GM23338 (cell line): ENCODE measurements around the gene CCNG1. TPM values are rescaled to one million over a fixed set of nuclear protein-coding genes. Genes with fewer than 3 reads are reported as not detected.

ENCODE experiments used
- ATAC-seq: fragments of 200-7000 bp; cut with Tn5 transposase; 3 replicates; pipeline ENCODE4 v1.9.1; 2020
- DNase-seq: peaks from one replicate; pipeline ENCODE4 v3.0.0-alpha.2; 2015; ENCODE audit warnings: low spot score
- H2AFZ ChIP-seq: fragments of 200-600 bp; sonication (generic); 2 replicates; pipeline ENCODE4 v1.8.0; 2016; ENCODE audit warnings: antibody characterized with exemption, mild to moderate bottlenecking, moderate library complexity
- H3F3A ChIP-seq: fragments of 200-600 bp; sonication (generic); replicated peaks from 2 replicates; pipeline ENCODE4 v1.8.0; 2017; ENCODE audit warnings: antibody characterized with exemption, mixed run types, low read depth
- H3K27ac ChIP-seq: fragments of 200-600 bp; sonication (generic); 2 replicates; pipeline ENCODE4 v1.6.1; 2016; ENCODE audit warnings: low read depth
- H3K27me3 ChIP-seq: fragments of 200-600 bp; sonication (generic); 2 replicates; pipeline ENCODE4 v1.8.0; 2016; ENCODE audit warnings: mild to moderate bottlenecking, mixed run types, moderate library complexity; ENCODE audit not compliant: insufficient read depth
- H3K36me3 ChIP-seq: fragments of 200-600 bp; sonication (generic); 2 replicates; pipeline ENCODE4 v1.8.0; 2016; ENCODE audit warnings: mild to moderate bottlenecking; ENCODE audit not compliant: insufficient read depth
- H3K4me1 ChIP-seq: fragments of 200-600 bp; sonication (generic); 2 replicates; pipeline ENCODE4 v1.8.0; 2016; ENCODE audit warnings: mild to moderate bottlenecking, moderate library complexity; ENCODE audit not compliant: insufficient read depth
- H3K4me2 ChIP-seq: fragments of 200-600 bp; sonication (generic); 2 replicates; pipeline ENCODE4 v1.7.1; 2017; ENCODE audit warnings: mixed run types
- H3K4me3 ChIP-seq: fragments of 200-600 bp; sonication (generic); 2 replicates; pipeline ENCODE4 v1.6.1; 2016; ENCODE audit warnings: mixed run types
- H3K79me2 ChIP-seq: fragments of 200-600 bp; sonication (generic); replicated peaks from 2 replicates; pipeline ENCODE4 v1.8.0; 2017; ENCODE audit warnings: mild to moderate bottlenecking; ENCODE audit not compliant: insufficient read depth
- H3K9me2 ChIP-seq: fragments of 200-600 bp; sonication (generic); 2 replicates; pipeline ENCODE4 v1.8.0; 2017; ENCODE audit not compliant: insufficient read depth
- H4K20me1 ChIP-seq: fragments of 200-600 bp; sonication (generic); replicated peaks from 2 replicates; pipeline ENCODE4 v1.8.0; 2017; ENCODE audit warnings: mild to moderate bottlenecking; ENCODE audit not compliant: insufficient read depth
- H3K27ac Mint-ChIP-seq: 2 replicates; pipeline ENCODE4 v1.8.0; 2020; ENCODE audit warnings: inconsistent platforms, mild to moderate bottlenecking, moderate library complexity, mixed read lengths
- H3K27me3 Mint-ChIP-seq: 3 replicates; pipeline ENCODE4 v1.8.0; 2022; ENCODE audit warnings: low read depth, mild to moderate bottlenecking, moderate library complexity, mixed read lengths, inconsistent platforms; ENCODE audit not compliant: insufficient read depth, poor library complexity
- H3K36me3 Mint-ChIP-seq: 3 replicates; pipeline ENCODE4 v1.8.0; 2021; ENCODE audit warnings: low read depth, mild to moderate bottlenecking, inconsistent platforms, moderate library complexity, mixed read lengths
- H3K4me1 Mint-ChIP-seq: 3 replicates; pipeline ENCODE4 v1.8.0; 2020; ENCODE audit warnings: mild to moderate bottlenecking, inconsistent platforms, mixed read lengths
- H3K4me3 Mint-ChIP-seq: 3 replicates; pipeline ENCODE4 v1.8.0; 2021; ENCODE audit warnings: moderate library complexity, mild to moderate bottlenecking, inconsistent platforms, mixed read lengths
- H3K9me3 Mint-ChIP-seq: 3 replicates; pipeline ENCODE4 v1.8.0; 2020; ENCODE audit warnings: moderate library complexity, mild to moderate bottlenecking, inconsistent platforms, mixed read lengths
- CREB1 ChIP-seq: fragments of 250-450 bp; sonication (Bioruptor Pico); IDR thresholded peaks from 2 replicates; pipeline ENCODE4 v1.5.0; 2020; ENCODE audit warnings: low read depth, mild to moderate bottlenecking, moderate library complexity
- CTCF ChIP-seq, 2 experiments: fragments of 200-600 bp in 1 of 2; sonication (generic) in 1 of 2; conservative IDR thresholded peaks; 2 replicates each; pipeline versions ENCODE4 v1.5.1 to v1.6.1; 2016 to 2017; ENCODE audit warnings: antibody characterized with exemption in 2 of 2, low read depth in 2 of 2, mild to moderate bottlenecking in 2 of 2, moderate library complexity in 1 of 2
- ETS1 ChIP-seq: IDR thresholded peaks from 2 replicates; pipeline ENCODE4 v1.6.1; 2016; ENCODE audit warnings: antibody characterized with exemption
- EZH2 ChIP-seq: fragments of 200-600 bp; sonication (generic); IDR thresholded peaks from one replicate; pipeline ENCODE4 v1.8.0; 2017; ENCODE audit warnings: antibody characterized with exemption, mild to moderate bottlenecking, low read depth; ENCODE audit not compliant: unreplicated experiment
- EZH2phosphoT487 ChIP-seq: fragments of 200-600 bp; sonication (generic); IDR thresholded peaks from one replicate; pipeline ENCODE4 v1.8.1; 2018; ENCODE audit warnings: antibody characterized with exemption; ENCODE audit not compliant: unreplicated experiment
- JUNB ChIP-seq: IDR thresholded peaks from one replicate; pipeline ENCODE4 v1.6.1; 2016; ENCODE audit warnings: antibody characterized with exemption; ENCODE audit not compliant: unreplicated experiment
- NANOG ChIP-seq: IDR thresholded peaks from 2 replicates; pipeline ENCODE4 v1.6.1; 2016; ENCODE audit warnings: antibody characterized with exemption, borderline replicate concordance
- POLR2AphosphoS5 ChIP-seq: IDR thresholded peaks from 2 replicates; pipeline ENCODE4 v1.6.1; 2016; ENCODE audit warnings: antibody characterized with exemption, low read depth
- REST ChIP-seq: IDR thresholded peaks from one replicate; pipeline ENCODE4 v1.6.1; 2018; ENCODE audit warnings: antibody characterized with exemption; ENCODE audit not compliant: unreplicated experiment
- STAT1 ChIP-seq: IDR thresholded peaks from one replicate; pipeline ENCODE4 v1.6.1; 2016; ENCODE audit warnings: antibody characterized with exemption; ENCODE audit not compliant: unreplicated experiment
- ZNF114 ChIP-seq: fragments of 250-450 bp; sonication (Bioruptor Pico); IDR thresholded peaks from 2 replicates; pipeline ENCODE4 v1.5.0; 2020; ENCODE audit warnings: mild to moderate bottlenecking, moderate library complexity
- ZNF331 ChIP-seq: fragments of 250-450 bp; sonication (Bioruptor Pico); IDR thresholded peaks from 2 replicates; pipeline ENCODE4 v1.5.0; 2020; ENCODE audit warnings: low read depth, mild to moderate bottlenecking, moderate library complexity
- ZNF462 ChIP-seq: fragments of 250-450 bp; sonication (Bioruptor Pico); IDR thresholded peaks from 2 replicates; pipeline ENCODE4 v1.5.0; 2020; ENCODE audit warnings: mild to moderate bottlenecking, moderate library complexity
- polyA plus RNA-seq: library from polyadenylated mRNA; unstranded; fragments of >200 nt; fragmentation: Nextera tagmentation; extraction: Ambion mirVana; gene quantifications from 2 replicates; pipeline ENCODE4 v1.2.1, GENCODE V29; 2016
- total RNA-seq: library from RNA; depleted of rRNA; stranded (reverse); fragments of >200 nt; shearing (Covaris generic); gene quantifications from 2 replicates; pipeline ENCODE4 v1.2.3, GENCODE V29; 2014

The CCNG1 gene
- total and polyA plus RNA-seq, 2 experiments from 2014 or later = 431 to 496 TPM

- Mint-ChIP-seq H3K9me3 (no peaks in the 10 kb centered on the region), H3K4me1 (peaks cover 9% of the 10 kb centered on the region; the same call in 2 of the 3 replicates), H3K36me3 (no peaks in the 10 kb centered on the region), H3K4me3 (no peak overlapping the region), H3K27ac (0 out of 2 replicates have a peak overlapping the region, but pooled peaks have one; percentile 36), H3K27me3 (no peaks in the 10 kb centered on the region)
- Histone ChIP-seq H3K36me3 (no peaks in the 10 kb centered on the region), H2AFZ (no peak overlapping the region), H3K27me3 (no peaks in the 10 kb centered on the region), H3K27ac (no peak overlapping the region), H3K4me2 (no peak overlapping the region), H3F3A (no peaks in the 10 kb centered on the region), H3K4me1 (0 out of 2 replicates have a peak, but pooled peaks cover 5% of the 10 kb centered on the region), H3K79me2 (no peaks in the 10 kb centered on the region), H3K4me3 (no peak overlapping the region), H4K20me1 (no peaks in the 10 kb centered on the region), H3K9me2 (no peaks in the 10 kb centered on the region)
- no peak for DNase-seq
- ATAC-seq = no peak; the same call in 2 of the 3 replicates
- TF ChIP-seq ZNF114 (CRISPR knock-in tag) (no peak), ETS1 (no peak), ZNF462 (CRISPR knock-in tag) (no peak), STAT1 (no peak), REST (no peak), NANOG (no peak), EZH2 (no peak), EZH2phosphoT487 (no peak), CTCF (conservative IDR thresholded peaks at IDR 0.05; ENCODE audit: low read depth in 2 of 2) (no peak), ZNF331 (CRISPR knock-in tag) (no peak), CREB1 (CRISPR knock-in tag) (no peak), POLR2AphosphoS5 (no peak), JUNB (no peak)
Observed at GRCh38 chr5:163407034-163407655, 30.2 kb upstream of the CCNG1 start.
